GM19397 (cell line): Measurements from ENCODE around the gene TIMP1.

Source experiments
- ATAC-seq: cut with Tn5 transposase; IDR thresholded peaks from one replicate; pipeline ENCODE4 v1.9.1; 2021; ENCODE audit warnings: mild to moderate bottlenecking, moderate library complexity; ENCODE audit not compliant: unreplicated experiment

TIMP1 gene

GRCh38 chrX:47581731-47582647, at the start of gene TIMP1:
TIMP1 (plus strand) TSS chrX:47582436; CDS start chrX:47583416, 980 bp downstream.
- peak; percentile 94 for ATAC-seq

- no peak for ATAC-seq
Observed at GRCh38 chrX:47539860-47540259, 42.4 kb upstream of the TIMP1 start.

- ATAC-seq, result no peak
Observed at GRCh38 chrX:47540754-47541538, 41.3 kb upstream of the TIMP1 start.

- ATAC-seq, result no peak
Observed at GRCh38 chrX:47543496-47543895, 38.7 kb upstream of the TIMP1 start.

GRCh38 chrX:47556045-47556623, 26.1 kb upstream of the TIMP1 start:
- peak; percentile 85 for ATAC-seq

GRCh38 chrX:47558436-47558835, 23.8 kb upstream of the TIMP1 start:
- no peak for ATAC-seq

GRCh38 chrX:47560179-47560933, 21.9 kb upstream of the TIMP1 start:
- ATAC-seq, result no peak

GRCh38 chrX:47560934-47561658, 21.1 kb upstream of the TIMP1 start, which contains the start of gene ARAF:
ARAF (plus strand) TSS chrX:47561205; CDS start chrX:47562968, 1,763 bp downstream.
- peak; percentile 86 for ATAC-seq

GRCh38 chrX:47561659-47562151, 20.5 kb upstream of the TIMP1 start:
- ATAC-seq, result no peak

- no peak for ATAC-seq
Observed at GRCh38 chrX:47562615-47563243, 19.5 kb upstream of the TIMP1 start.

GRCh38 chrX:47563801-47564315, 18.4 kb upstream of the TIMP1 start:
- no peak for ATAC-seq

- no peak for ATAC-seq
Observed at GRCh38 chrX:47564438-47565085, 17.7 kb upstream of the TIMP1 start.

- ATAC-seq, result no peak
Observed at GRCh38 chrX:47566841-47567240, 15.4 kb upstream of the TIMP1 start.

- no peak for ATAC-seq
Observed at GRCh38 chrX:47568656-47569295, 13.5 kb upstream of the TIMP1 start.

- no peak for ATAC-seq
Observed at GRCh38 chrX:47570794-47571193, 11.4 kb upstream of the TIMP1 start.

- ATAC-seq, result no peak
Observed at GRCh38 chrX:47571215-47571614, 11.0 kb upstream of the TIMP1 start.

GRCh38 chrX:47571896-47572295, 10.3 kb upstream of the TIMP1 start:
- no peak for ATAC-seq

GRCh38 chrX:47572773-47573340, 9.4 kb upstream of the TIMP1 start:
- no peak for ATAC-seq
